ENCODE data around the gene MYDGF.

DNA sequence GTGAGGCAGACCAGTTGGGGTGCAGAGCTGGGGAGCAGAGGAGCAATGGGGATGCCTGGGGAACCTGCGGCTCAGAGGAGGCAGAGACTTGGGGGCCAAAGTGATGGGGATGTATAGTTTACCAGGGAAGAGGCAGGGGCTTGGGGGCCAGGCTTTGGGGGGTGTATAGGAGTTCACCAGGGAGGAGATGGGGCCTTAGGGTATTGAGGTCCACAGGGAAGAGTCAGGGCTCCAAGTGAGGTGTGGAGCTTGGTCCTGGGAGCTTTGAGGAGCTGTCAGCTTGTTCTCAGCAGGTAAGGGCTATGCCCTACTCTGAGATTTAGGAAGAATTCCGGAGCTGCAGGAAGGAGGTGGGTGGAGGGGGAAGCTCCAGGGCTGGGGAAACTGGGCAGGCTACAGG is 20.0 kb downstream of the MYDGF start:
- TF ChIP-seq POLR2A (IDR thresholded peaks at IDR 0.05; ENCODE audit: low read length) (no peak), GATA1 (IDR thresholded peaks at IDR 0.05; ENCODE audit: low read depth, low read length) (no peak)
